Progenitor cell of endocrine pancreas (in vitro differentiated cells): ENCODE results near the gene ASXL2. TPM values are rescaled to one million over a fixed set of nuclear protein-coding genes. Genes with fewer than 3 reads are reported as not detected.

Source experiments
- DNase-seq: peaks from one replicate; pipeline ENCODE4 v3.0.0; 2021; ENCODE audit warnings: low spot score; ENCODE audit not compliant: unreplicated experiment
- H3K27ac Mint-ChIP-seq: 2 replicates; pipeline ENCODE4 v1.8.0; 2021; ENCODE audit warnings: mild to moderate bottlenecking, moderate library complexity, mixed read lengths
- H3K27me3 Mint-ChIP-seq: 2 replicates; pipeline ENCODE4 v1.8.0; 2021; ENCODE audit warnings: mixed read lengths
- H3K36me3 Mint-ChIP-seq: 2 replicates; pipeline ENCODE4 v1.8.0; 2022; ENCODE audit warnings: mixed read lengths; ENCODE audit not compliant: insufficient read depth
- H3K4me1 Mint-ChIP-seq: 2 replicates; pipeline ENCODE4 v1.8.0; 2021; ENCODE audit warnings: low read depth, mixed read lengths
- H3K4me3 Mint-ChIP-seq: 2 replicates; pipeline ENCODE4 v1.8.0; 2021; ENCODE audit warnings: low read depth, mild to moderate bottlenecking, moderate library complexity, mixed read lengths
- H3K9me3 Mint-ChIP-seq: 2 replicates; pipeline ENCODE4 v1.8.0; 2021; ENCODE audit warnings: low read depth, mixed read lengths
- total RNA-seq: library from RNA; stranded (reverse); gene quantifications from 2 replicates; pipeline ENCODE4 v1.2.1, GENCODE V29; 2021
- TF ChIP-seq, protein P1 (sequence below): fragments of 200-600 bp; sonication (generic); IDR thresholded peaks from one replicate; pipeline ENCODE4 v1.5.0; 2021; ENCODE audit warnings: antibody characterized with exemption, mild to moderate bottlenecking; ENCODE audit not compliant: unreplicated experiment

ASXL2 gene
- total RNA-seq, 1 donor from 2014 or later = 24.8 TPM

GRCh38 chr2:25845843-25846505, 32.3 kb downstream of the ASXL2 start:
- H3K27me3 Mint-ChIP-seq = no peaks in the 10 kb centered on the region
- H3K9me3 Mint-ChIP-seq = no peaks in the 10 kb centered on the region
- no peak overlapping the region for H3K27ac Mint-ChIP-seq
- no peak overlapping the region for H3K4me3 Mint-ChIP-seq
- no peak for DNase-seq
- H3K36me3 Mint-ChIP-seq = peaks cover 2% of the 10 kb centered on the region
- TF ChIP-seq, protein P1, sequence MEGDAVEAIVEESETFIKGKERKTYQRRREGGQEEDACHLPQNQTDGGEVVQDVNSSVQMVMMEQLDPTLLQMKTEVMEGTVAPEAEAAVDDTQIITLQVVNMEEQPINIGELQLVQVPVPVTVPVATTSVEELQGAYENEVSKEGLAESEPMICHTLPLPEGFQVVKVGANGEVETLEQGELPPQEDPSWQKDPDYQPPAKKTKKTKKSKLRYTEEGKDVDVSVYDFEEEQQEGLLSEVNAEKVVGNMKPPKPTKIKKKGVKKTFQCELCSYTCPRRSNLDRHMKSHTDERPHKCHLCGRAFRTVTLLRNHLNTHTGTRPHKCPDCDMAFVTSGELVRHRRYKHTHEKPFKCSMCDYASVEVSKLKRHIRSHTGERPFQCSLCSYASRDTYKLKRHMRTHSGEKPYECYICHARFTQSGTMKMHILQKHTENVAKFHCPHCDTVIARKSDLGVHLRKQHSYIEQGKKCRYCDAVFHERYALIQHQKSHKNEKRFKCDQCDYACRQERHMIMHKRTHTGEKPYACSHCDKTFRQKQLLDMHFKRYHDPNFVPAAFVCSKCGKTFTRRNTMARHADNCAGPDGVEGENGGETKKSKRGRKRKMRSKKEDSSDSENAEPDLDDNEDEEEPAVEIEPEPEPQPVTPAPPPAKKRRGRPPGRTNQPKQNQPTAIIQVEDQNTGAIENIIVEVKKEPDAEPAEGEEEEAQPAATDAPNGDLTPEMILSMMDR = no peak
- H3K4me1 Mint-ChIP-seq = no peaks in the 10 kb centered on the region

- H3K4me3 Mint-ChIP-seq = no peak overlapping the region
- TF ChIP-seq, protein P1 = no peak
- H3K9me3 Mint-ChIP-seq = no peaks in the 10 kb centered on the region
- no peaks in the 10 kb centered on the region for H3K4me1 Mint-ChIP-seq
- H3K27ac Mint-ChIP-seq = no peak overlapping the region
- peaks cover 2% of the 10 kb centered on the region for H3K36me3 Mint-ChIP-seq
- no peak for DNase-seq
- no peaks in the 10 kb centered on the region for H3K27me3 Mint-ChIP-seq
These were observed 34.2 kb downstream of the ASXL2 start for GRCh38 chr2:25844089-25844488.

DNA sequence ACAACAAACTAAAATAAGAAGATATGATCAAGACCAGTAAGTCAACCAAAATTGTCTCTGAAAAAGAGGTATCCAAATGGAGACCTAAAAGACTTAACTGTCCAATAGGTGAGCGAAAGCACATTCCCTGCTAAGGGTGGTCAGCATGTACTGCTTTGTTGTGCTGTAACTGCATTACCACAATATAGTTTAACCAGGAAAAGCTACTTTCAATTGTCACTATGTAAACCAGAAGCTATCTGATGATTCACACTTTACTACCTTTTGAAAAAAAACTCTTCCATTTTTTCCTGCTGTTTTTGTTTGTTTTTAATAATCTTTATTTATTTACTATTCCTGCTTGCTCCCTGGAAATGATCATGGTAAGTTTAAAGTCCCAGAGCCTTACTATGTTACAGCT, 36.1 kb downstream of the ASXL2 start:
- Mint-ChIP-seq H3K4me1 (peaks cover 4% of the 10 kb centered on the region), H3K4me3 (no peak overlapping the region), H3K9me3 (no peaks in the 10 kb centered on the region), H3K36me3 (peaks cover under 1% of the 10 kb centered on the region), H3K27me3 (no peaks in the 10 kb centered on the region), H3K27ac (no peak overlapping the region)
- no peak for DNase-seq
- TF ChIP-seq, protein P1 = no peak

DNA sequence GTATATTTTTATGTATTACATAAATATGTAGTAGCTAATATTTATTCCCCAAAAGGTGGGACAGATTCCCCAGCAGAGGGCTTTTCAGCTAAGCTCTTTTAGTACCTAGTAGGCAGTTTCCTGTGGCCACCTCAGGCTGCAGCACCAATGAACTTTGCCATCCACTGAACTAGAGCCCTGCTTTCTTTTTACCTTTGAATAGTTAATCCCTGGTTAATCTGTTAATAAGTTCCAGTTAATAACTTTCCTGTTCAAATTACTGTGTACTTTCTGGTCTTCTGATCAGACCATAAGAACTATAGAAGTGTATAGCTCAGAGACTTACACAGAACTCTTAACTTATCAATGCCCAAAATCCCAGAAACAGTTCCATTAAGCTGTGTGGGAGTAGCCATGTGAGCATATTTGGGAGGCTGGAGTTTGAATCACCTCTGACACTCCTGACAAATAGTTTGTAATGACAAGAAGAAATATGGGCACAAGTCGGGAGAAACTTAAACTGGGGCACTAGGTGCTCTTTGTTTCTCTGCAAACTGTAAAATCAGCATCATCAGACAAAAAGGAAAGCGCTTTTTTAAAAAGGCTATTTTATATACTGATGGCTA, 40.0 kb downstream of the ASXL2 start:
- TF ChIP-seq, protein P1 = no peak
- Mint-ChIP-seq H3K27ac (no peak overlapping the region), H3K4me1 (peaks cover 4% of the 10 kb centered on the region), H3K27me3 (no peaks in the 10 kb centered on the region), H3K9me3 (no peaks in the 10 kb centered on the region), H3K4me3 (no peak overlapping the region), H3K36me3 (peaks cover 4% of the 10 kb centered on the region)
- no peak for DNase-seq

- peaks cover 7% of the 10 kb centered on the region for H3K9me3 Mint-ChIP-seq
- TF ChIP-seq, protein P1 = no peak
- H3K27ac Mint-ChIP-seq = no peak overlapping the region
- H3K36me3 Mint-ChIP-seq = peaks cover 17% of the 10 kb centered on the region
- no peaks in the 10 kb centered on the region for H3K27me3 Mint-ChIP-seq
- H3K4me3 Mint-ChIP-seq = no peak overlapping the region
- H3K4me1 Mint-ChIP-seq = peaks cover 4% of the 10 kb centered on the region
- DNase-seq = no peak
These were observed 42.4 kb downstream of the ASXL2 start for GRCh38 chr2:25835906-25836305.
